IMR-90 (cell line): ENCODE data around the gene AATF. TPM values are rescaled to one million over a fixed set of nuclear protein-coding genes. Genes with fewer than 3 reads are reported as not detected.

ENCODE experiments used
- ATAC-seq: fragments of 200-7000 bp; cut with Tn5 transposase; 2 replicates; pipeline ENCODE4 v1.9.1; 2020; ENCODE audit warnings: low read depth, mild to moderate bottlenecking, moderate library complexity
- BruUV-seq: library from RNA; stranded (reverse); fragments of 400-500 nt; replicated peaks from 2 replicates; lab custom pipeline; 2021; lab: Mats Ljungman, UMichigan
- CTCF ChIA-PET: fragments of 300-600 bp; formaldehyde crosslinking; extraction: SDS; loops from one replicate; lab custom pipeline; 2021; ENCODE audit warnings: antibody characterized with exemption; lab: Yijun Ruan, JAX
- POLR2A ChIA-PET: fragments of 300-600 bp; sonication (Branson Sonifier 250); formaldehyde crosslinking; loops from one replicate; lab custom pipeline; 2022; ENCODE audit warnings: antibody characterized with exemption; ENCODE audit not compliant: unreplicated experiment; lab: Charles Lee
- DNase-seq: peaks from one replicate; pipeline ENCODE4 v3.0.0; 2013
- H2AFZ ChIP-seq: replicated peaks from 2 replicates; pipeline ENCODE3; 2013; ENCODE audit warnings: low read length, mild to moderate bottlenecking; ENCODE audit not compliant: poor library complexity
- H2AK5ac ChIP-seq: 2 replicates; pipeline ENCODE4 v1.6.1; 2013; ENCODE audit warnings: low read depth, low read length, inconsistent platforms
- H2AK9ac ChIP-seq: replicated peaks from 2 replicates; pipeline ENCODE3; 2013; ENCODE audit warnings: mild to moderate bottlenecking, low read depth, low read length, moderate library complexity; ENCODE audit not compliant: poor library complexity
- H2BK120ac ChIP-seq: 2 replicates; pipeline ENCODE4 v1.6.1; 2013; ENCODE audit warnings: low read depth, low read length, inconsistent platforms
- H2BK15ac ChIP-seq: 3 replicates; pipeline ENCODE4 v1.6.1; 2013; ENCODE audit warnings: low read depth, low read length, inconsistent platforms
- H2BK20ac ChIP-seq: 2 replicates; pipeline ENCODE4 v1.6.1; 2013; ENCODE audit warnings: low read depth, mild to moderate bottlenecking, inconsistent platforms, low read length, moderate library complexity
- H2BK5ac ChIP-seq: 2 replicates; pipeline ENCODE4 v1.6.1; 2013; ENCODE audit warnings: mild to moderate bottlenecking, low read depth, low read length, inconsistent platforms; ENCODE audit not compliant: poor library complexity, severe bottlenecking
- H3K14ac ChIP-seq: replicated peaks from 2 replicates; pipeline ENCODE4 v1.6.1; 2013; ENCODE audit warnings: low read depth, low read length, inconsistent platforms
- H3K18ac ChIP-seq: 2 replicates; pipeline ENCODE4 v1.6.1; 2013; ENCODE audit warnings: low read depth, low read length, control low read depth
- H3K23ac ChIP-seq: 2 replicates; pipeline ENCODE4 v1.6.1; 2013; ENCODE audit warnings: low read depth, low read length, inconsistent platforms
- H3K27ac ChIP-seq: 2 replicates; pipeline ENCODE4 v1.5.1; 2013; ENCODE audit warnings: mild to moderate bottlenecking, control low read depth, low read length; ENCODE audit not compliant: insufficient read depth
- H3K27me3 ChIP-seq: 2 replicates; pipeline ENCODE4 v1.6.1; 2013; ENCODE audit warnings: low read length; ENCODE audit not compliant: control insufficient read depth, insufficient read depth
- H3K36me3 ChIP-seq: 2 replicates; pipeline ENCODE4 v1.6.1; 2013; ENCODE audit warnings: low read length, mixed read lengths; ENCODE audit not compliant: control insufficient read depth, insufficient read depth
- H3K4ac ChIP-seq: 2 replicates; pipeline ENCODE4 v1.6.1; 2013; ENCODE audit warnings: low read depth, low read length, inconsistent platforms
- H3K4me1 ChIP-seq: 2 replicates; pipeline ENCODE4 v1.6.1; 2013; ENCODE audit warnings: low read length, mixed read lengths; ENCODE audit not compliant: control insufficient read depth, insufficient read depth
- H3K4me2 ChIP-seq: 2 replicates; pipeline ENCODE4 v1.6.1; 2013; ENCODE audit warnings: low read depth, mild to moderate bottlenecking, control low read depth, low read length, moderate library complexity
- H3K4me3 ChIP-seq: 2 replicates; pipeline ENCODE4 v1.5.1; 2013; ENCODE audit warnings: low read depth, mild to moderate bottlenecking, control low read depth, low read length, moderate library complexity; ENCODE audit not compliant: insufficient read depth
- H3K56ac ChIP-seq: 2 replicates; pipeline ENCODE4 v1.6.1; 2013; ENCODE audit warnings: low read length, inconsistent platforms; ENCODE audit not compliant: insufficient read depth; ENCODE audit errors: extremely low read depth
- H3K79me1 ChIP-seq, 2 experiments: 2 replicates each; pipeline ENCODE4 v1.6.1; 2013; ENCODE audit warnings: low read length in 2 of 2, inconsistent platforms in 1 of 2, low read depth in 1 of 2
- H3K9ac ChIP-seq: 2 replicates; pipeline ENCODE4 v1.6.1; 2013; ENCODE audit warnings: low read depth, low read length, control low read depth
- H3K9me1 ChIP-seq: 2 replicates; pipeline ENCODE4 v1.6.1; 2013; ENCODE audit warnings: low read length, inconsistent platforms; ENCODE audit not compliant: insufficient read depth
- H3K9me3 ChIP-seq: 2 replicates; pipeline ENCODE4 v1.6.1; 2013; ENCODE audit warnings: low read length; ENCODE audit not compliant: control insufficient read depth, insufficient read depth
- H4K20me1 ChIP-seq: 2 replicates; pipeline ENCODE4 v1.6.1; 2013; ENCODE audit warnings: low read length, inconsistent platforms; ENCODE audit not compliant: insufficient read depth
- H4K5ac ChIP-seq: 2 replicates; pipeline ENCODE4 v1.6.1; 2013; ENCODE audit warnings: mild to moderate bottlenecking, low read depth, low read length, control low read depth
- H4K8ac ChIP-seq, 2 experiments: 2 replicates each; pipeline ENCODE4 v1.6.1; 2013; ENCODE audit warnings: low read depth in 2 of 2, low read length in 2 of 2, control low read depth in 1 of 2, inconsistent platforms in 1 of 2
- H4K91ac ChIP-seq: 2 replicates; pipeline ENCODE4 v1.6.1; 2013; ENCODE audit warnings: low read depth, low read length, inconsistent platforms; ENCODE audit not compliant: insufficient read depth
- BHLHE40 ChIP-seq: fragments of 150-350 bp; IDR thresholded peaks from 2 replicates; pipeline ENCODE4 v1.6.1; 2016; ENCODE audit warnings: mild to moderate bottlenecking, low read depth, low read length
- CEBPB ChIP-seq: IDR thresholded peaks from 2 replicates; pipeline ENCODE4 v1.6.1; 2012; ENCODE audit warnings: low read depth, low read length, improper control_type of control experiment
- CHD1 ChIP-seq: IDR thresholded peaks from 2 replicates; pipeline ENCODE4 v1.6.1; 2012; ENCODE audit warnings: low read depth, low read length, improper control_type of control experiment
- ELK1 ChIP-seq: fragments of 150-350 bp; IDR thresholded peaks from 2 replicates; pipeline ENCODE4 v1.6.1; 2016; ENCODE audit warnings: low read depth, mild to moderate bottlenecking, low read length, moderate library complexity, borderline replicate concordance
- FOS ChIP-seq: fragments of 150-350 bp; IDR thresholded peaks from 2 replicates; pipeline ENCODE4 v1.6.1; 2016; ENCODE audit warnings: low read depth, low read length
- MAFK ChIP-seq: IDR thresholded peaks from 2 replicates; pipeline ENCODE4 v1.6.1; 2012; ENCODE audit warnings: low read depth, low read length, improper control_type of control experiment
- MAZ ChIP-seq: IDR thresholded peaks from 2 replicates; pipeline ENCODE4 v1.6.1; 2012; ENCODE audit warnings: low read depth, mild to moderate bottlenecking, low read length, improper control_type of control experiment, moderate library complexity, borderline replicate concordance
- MXI1 ChIP-seq: IDR thresholded peaks from 2 replicates; pipeline ENCODE4 v1.6.1; 2012; ENCODE audit warnings: low read depth, mild to moderate bottlenecking, low read length, moderate library complexity, borderline replicate concordance
- NFE2L2 ChIP-seq: fragments of 150-350 bp; IDR thresholded peaks from 2 replicates; pipeline ENCODE4 v1.6.1; 2016; ENCODE audit warnings: low read depth, mild to moderate bottlenecking, low read length
- POLR2A ChIP-seq: IDR thresholded peaks from 2 replicates; pipeline ENCODE4 v1.6.1; 2012; ENCODE audit warnings: mild to moderate bottlenecking, low read depth, low read length
- RAD21 ChIP-seq: IDR thresholded peaks from 2 replicates; pipeline ENCODE4 v1.6.1; 2012; ENCODE audit warnings: low read length, improper control_type of control experiment
- RCOR1 ChIP-seq: IDR thresholded peaks from 2 replicates; pipeline ENCODE4 v1.6.1; 2012; ENCODE audit warnings: mild to moderate bottlenecking, low read length, improper control_type of control experiment; ENCODE audit not compliant: insufficient replicate concordance
- RFX5 ChIP-seq: IDR thresholded peaks from 2 replicates; pipeline ENCODE4 v1.8.0; 2012; ENCODE audit warnings: low read depth, mild to moderate bottlenecking, low read length, moderate library complexity
- SMC3 ChIP-seq: fragments of 150-350 bp; IDR thresholded peaks from 2 replicates; pipeline ENCODE4 v1.6.1; 2016; ENCODE audit warnings: low read depth, mild to moderate bottlenecking, antibody characterized with exemption, low read length, moderate library complexity
- WGBS, 2 experiments: methylation state at CpG; one replicate each; pipeline versions ENCODE4 v1.1.5 to v1.1.7; 2013; ENCODE audit warnings: missing lambda C conversion rate in 2 of 2; ENCODE audit not compliant: insufficient read length in 1 of 2; ENCODE audit errors: extremely low coverage in 2 of 2; 5-methylcytosine and 5-hydroxymethylcytosine counted together
- dilution Hi-C: fragments of 300-500 bp; cut with HindIII; formaldehyde crosslinking; loops from one replicate; pipeline ENCODE4 v1.14.3; 2018; ENCODE audit warnings: low sequenced_read_pairs; ENCODE audit not compliant: unreplicated experiment
- in situ Hi-C: fragments of 300-500 bp; cut with MboI; formaldehyde crosslinking; loops from 3 replicates; pipeline ENCODE4 v1.14.3; 2019; ENCODE audit warnings: low sequenced_read_pairs, inconsistent platforms, mixed read lengths
- intact Hi-C: fragments of 100-400 bp; cut with micrococcal nuclease; formaldehyde crosslinking; loops from 2 replicates; pipeline ENCODE4 v1.10.0; 2022
- polyA plus RNA-seq, 3 experiments: library from polyadenylated mRNA; depleted of rRNA; stranded (reverse); fragments of >200 nt; gene quantifications; 2 replicates each; pipeline ENCODE4 v1.2.3, GENCODE V29; 2012; ENCODE audit warnings: low replicate concordance in 1 of 3
- total RNA-seq: library from RNA; depleted of rRNA; stranded (reverse); fragments of >200 nt; gene quantifications from 2 replicates; pipeline ENCODE4 v1.2.3, GENCODE V29; 2012
- TF ChIP-seq, protein P1 (sequence below): conservative IDR thresholded peaks from 2 replicates; pipeline ENCODE4 v1.5.1; 2012; ENCODE audit warnings: mild to moderate bottlenecking, low read depth, low read length, improper control_type of control experiment
- TF ChIP-seq, protein P2 (sequence below): fragments of 150-350 bp; IDR thresholded peaks from 2 replicates; pipeline ENCODE4 v1.6.1; 2017; ENCODE audit warnings: mild to moderate bottlenecking, antibody characterized with exemption, low read length, low read depth

AATF gene
- total and polyA plus RNA-seq, 2 of the 4 experiments (the other 2 are of a cell fraction) = 21.0 to 34.8 TPM

GRCh38 chr17:37051833-37052232, 103.1 kb downstream of the AATF start:
- H3K36me3 ChIP-seq = peaks cover 11% of the 10 kb centered on the region
- dilution Hi-C loops (loop anchor here (25.0 kb wide), 1 partner anchor 415 kb away; no protein-coding TSS in a partner anchor), in situ Hi-C loops (no loop called here), intact Hi-C loops (no loop called here)
- H4K8ac ChIP-seq = no peak overlapping the region
- DNase-seq = no peak
- WGBS, 2 experiments = no CpG with 5 or more reads among the region's 3 CpGs
- no peak overlapping the region for H2BK120ac ChIP-seq
- H3K23ac ChIP-seq = no peak overlapping the region
- peaks cover 3% of the 10 kb centered on the region; the same call in 1 of the 2 replicates for H4K20me1 ChIP-seq
- no peak overlapping the region for H4K91ac ChIP-seq
- H4K5ac ChIP-seq = no peak overlapping the region
- no peak overlapping the region for H3K14ac ChIP-seq
- TF ChIP-seq SMC3 (no peak), RCOR1 (no peak), BHLHE40 (no peak), ELK1 (no peak), NFE2L2 (no peak), MXI1 (no peak), MAZ (no peak), RAD21 (no peak), POLR2A (no peak), MAFK (no peak), RFX5 (no peak), CHD1 (no peak), CEBPB (no peak), FOS (no peak)
- TF ChIP-seq, protein P1, sequence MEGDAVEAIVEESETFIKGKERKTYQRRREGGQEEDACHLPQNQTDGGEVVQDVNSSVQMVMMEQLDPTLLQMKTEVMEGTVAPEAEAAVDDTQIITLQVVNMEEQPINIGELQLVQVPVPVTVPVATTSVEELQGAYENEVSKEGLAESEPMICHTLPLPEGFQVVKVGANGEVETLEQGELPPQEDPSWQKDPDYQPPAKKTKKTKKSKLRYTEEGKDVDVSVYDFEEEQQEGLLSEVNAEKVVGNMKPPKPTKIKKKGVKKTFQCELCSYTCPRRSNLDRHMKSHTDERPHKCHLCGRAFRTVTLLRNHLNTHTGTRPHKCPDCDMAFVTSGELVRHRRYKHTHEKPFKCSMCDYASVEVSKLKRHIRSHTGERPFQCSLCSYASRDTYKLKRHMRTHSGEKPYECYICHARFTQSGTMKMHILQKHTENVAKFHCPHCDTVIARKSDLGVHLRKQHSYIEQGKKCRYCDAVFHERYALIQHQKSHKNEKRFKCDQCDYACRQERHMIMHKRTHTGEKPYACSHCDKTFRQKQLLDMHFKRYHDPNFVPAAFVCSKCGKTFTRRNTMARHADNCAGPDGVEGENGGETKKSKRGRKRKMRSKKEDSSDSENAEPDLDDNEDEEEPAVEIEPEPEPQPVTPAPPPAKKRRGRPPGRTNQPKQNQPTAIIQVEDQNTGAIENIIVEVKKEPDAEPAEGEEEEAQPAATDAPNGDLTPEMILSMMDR = no peak
- TF ChIP-seq, protein P2, sequence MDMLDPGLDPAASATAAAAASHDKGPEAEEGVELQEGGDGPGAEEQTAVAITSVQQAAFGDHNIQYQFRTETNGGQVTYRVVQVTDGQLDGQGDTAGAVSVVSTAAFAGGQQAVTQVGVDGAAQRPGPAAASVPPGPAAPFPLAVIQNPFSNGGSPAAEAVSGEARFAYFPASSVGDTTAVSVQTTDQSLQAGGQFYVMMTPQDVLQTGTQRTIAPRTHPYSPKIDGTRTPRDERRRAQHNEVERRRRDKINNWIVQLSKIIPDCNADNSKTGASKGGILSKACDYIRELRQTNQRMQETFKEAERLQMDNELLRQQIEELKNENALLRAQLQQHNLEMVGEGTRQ = no peak
- no peak overlapping the region for H3K4ac ChIP-seq
- no peak for ATAC-seq
- no peak overlapping the region for H3K56ac ChIP-seq
- no TSS peak for BruUV-seq
- no peaks in the 10 kb centered on the region for H3K9me3 ChIP-seq
- H2BK5ac ChIP-seq = no peak overlapping the region
- ChIA-PET POLR2A (no interaction called here), CTCF (no interaction called here)
- H3K4me1 ChIP-seq = no peaks in the 10 kb centered on the region; the same call in 1 of the 2 replicates
- no peak overlapping the region for H3K4me3 ChIP-seq
- H3K79me1 ChIP-seq = no peaks in the 10 kb centered on the region; a peak in 1 of 4 replicates
- no peak overlapping the region for H2AK9ac ChIP-seq
- no peak overlapping the region for H3K18ac ChIP-seq
- no peak overlapping the region for H2AFZ ChIP-seq
- no peak overlapping the region for H3K27ac ChIP-seq
- H2BK20ac ChIP-seq = no peak overlapping the region
- no peak overlapping the region for H3K4me2 ChIP-seq
- no peaks in the 10 kb centered on the region for H3K27me3 ChIP-seq
- no peak overlapping the region for H2BK15ac ChIP-seq
- no peak overlapping the region for H3K9ac ChIP-seq
- no peak overlapping the region for H2AK5ac ChIP-seq
- H3K9me1 ChIP-seq = no peaks in the 10 kb centered on the region; the same call in 1 of the 2 replicates
